ENCODE data around the gene FAM234B.

FAM234B gene

DNA sequence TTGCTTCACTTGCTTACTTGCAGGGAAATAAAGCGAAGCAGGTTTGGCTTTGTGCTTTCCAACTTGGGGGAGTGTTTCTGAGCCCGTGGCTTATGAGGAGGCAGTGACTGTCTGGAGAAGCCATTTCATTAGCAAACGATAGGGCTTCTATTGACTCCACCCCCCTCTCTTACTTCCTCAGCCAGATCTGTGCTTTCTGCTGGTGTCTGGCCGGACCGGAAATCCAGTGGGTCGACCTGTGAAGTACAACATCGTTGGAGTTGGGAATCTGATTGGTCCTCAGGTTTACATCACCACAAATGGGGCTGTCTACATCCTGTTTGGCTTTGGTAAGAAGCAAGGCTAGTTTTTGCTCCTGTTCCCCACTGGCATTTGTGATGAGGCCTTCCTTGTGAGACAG lies 22.3 kb downstream of the FAM234B start:
- Histone ChIP-seq H3K36me3 (ENCODE audit: insufficient read depth, low read length) (no peaks in the 10 kb centered on the region), H3K79me2 (ENCODE audit: insufficient read depth, low read length) (no peaks in the 10 kb centered on the region), H3K27me3 (ENCODE audit: insufficient read depth, low read length, poor library complexity) (peaks cover 11% of the 10 kb centered on the region), H4K20me1 (ENCODE audit: insufficient read depth, low read length) (no peaks in the 10 kb centered on the region; the same call in 1 of the 2 replicates), H3K4me2 (ENCODE audit: insufficient read depth, low read length) (no peak overlapping the region), H3K9me3 (ENCODE audit: insufficient read depth, low read length, severe bottlenecking) (no peaks in the 10 kb centered on the region), H3K4me1 (ENCODE audit: insufficient read depth, low read length) (no peaks in the 10 kb centered on the region), H2AFZ (ENCODE audit: low read depth, low read length) (no peak overlapping the region), H3K4me3 (ENCODE audit: low read depth in 1 of 2, low read length in 2 of 2) (no peak overlapping the region), H3K27ac (ENCODE audit: low read length) (no peak overlapping the region), H3K9ac (ENCODE audit: low read depth, low read length) (no peak overlapping the region)
- DNase-seq (no peak), ATAC-seq (ENCODE audit: insufficient read depth, low read depth) (no peak)
- TF ChIP-seq EZH2 (IDR thresholded peaks at IDR 0.05; ENCODE audit: borderline replicate concordance, low read depth, low read length, severe bottlenecking) (no peak), CTCF (IDR thresholded peaks at IDR 0.05; ENCODE audit: borderline replicate concordance, extremely low read depth, low read length, poor library complexity, severe bottlenecking) (no peak)

GRCh38 chr12:13067322-13067721 lies 23.1 kb downstream of the FAM234B start:
- Histone ChIP-seq H3K36me3 (ENCODE audit: insufficient read depth, low read length) (no peaks in the 10 kb centered on the region), H3K9me3 (ENCODE audit: insufficient read depth, low read length, severe bottlenecking) (no peaks in the 10 kb centered on the region), H3K9ac (ENCODE audit: low read depth, low read length) (no peak overlapping the region), H2AFZ (ENCODE audit: low read depth, low read length) (no peak overlapping the region), H3K27ac (ENCODE audit: low read length) (no peak overlapping the region), H3K27me3 (ENCODE audit: insufficient read depth, low read length, poor library complexity) (peaks cover 11% of the 10 kb centered on the region), H3K79me2 (ENCODE audit: insufficient read depth, low read length) (no peaks in the 10 kb centered on the region), H3K4me3 (ENCODE audit: low read depth in 1 of 2, low read length in 2 of 2) (no peak overlapping the region), H4K20me1 (ENCODE audit: insufficient read depth, low read length) (no peaks in the 10 kb centered on the region; the same call in 1 of the 2 replicates), H3K4me1 (ENCODE audit: insufficient read depth, low read length) (no peaks in the 10 kb centered on the region), H3K4me2 (ENCODE audit: insufficient read depth, low read length) (no peak overlapping the region)
- DNase-seq (no peak), ATAC-seq (ENCODE audit: insufficient read depth, low read depth) (no peak)
- TF ChIP-seq CTCF (IDR thresholded peaks at IDR 0.05; ENCODE audit: borderline replicate concordance, extremely low read depth, low read length, poor library complexity, severe bottlenecking) (no peak), EZH2 (IDR thresholded peaks at IDR 0.05; ENCODE audit: borderline replicate concordance, low read depth, low read length, severe bottlenecking) (no peak)

GRCh38 chr12:13069380-13069779 lies 25.2 kb downstream of the FAM234B start:
- Histone ChIP-seq H4K20me1 (ENCODE audit: insufficient read depth, low read length) (no peaks in the 10 kb centered on the region; the same call in 1 of the 2 replicates), H3K4me1 (ENCODE audit: insufficient read depth, low read length) (no peaks in the 10 kb centered on the region), H3K27ac (ENCODE audit: low read length) (no peak overlapping the region), H3K4me3 (ENCODE audit: low read depth in 1 of 2, low read length in 2 of 2) (no peak overlapping the region), H3K9me3 (ENCODE audit: insufficient read depth, low read length, severe bottlenecking) (no peaks in the 10 kb centered on the region), H2AFZ (ENCODE audit: low read depth, low read length) (no peak overlapping the region), H3K27me3 (ENCODE audit: insufficient read depth, low read length, poor library complexity) (peaks cover 11% of the 10 kb centered on the region), H3K79me2 (ENCODE audit: insufficient read depth, low read length) (no peaks in the 10 kb centered on the region), H3K36me3 (ENCODE audit: insufficient read depth, low read length) (no peaks in the 10 kb centered on the region), H3K4me2 (ENCODE audit: insufficient read depth, low read length) (no peak overlapping the region), H3K9ac (ENCODE audit: low read depth, low read length) (no peak overlapping the region)
- DNase-seq: no peak
- TF ChIP-seq CTCF (IDR thresholded peaks at IDR 0.05; ENCODE audit: borderline replicate concordance, extremely low read depth, low read length, poor library complexity, severe bottlenecking) (no peak), EZH2 (IDR thresholded peaks at IDR 0.05; ENCODE audit: borderline replicate concordance, low read depth, low read length, severe bottlenecking) (no peak)
- no peak for ATAC-seq (ENCODE audit: insufficient read depth, low read depth)
